Fibroblast of gingiva (primary cell): ENCODE results near the gene REXO1.
"Not testable (repeated sequence)": the region's sequence is repeated elsewhere in the genome, so short reads cannot be mapped to it uniquely, and the experiment has no call there.

ENCODE experiments used
- DNase-seq: peaks from one replicate; pipeline ENCODE4 v3.0.0-alpha.2; 2011; ENCODE audit warnings: low read depth

The REXO1 gene

DNA sequence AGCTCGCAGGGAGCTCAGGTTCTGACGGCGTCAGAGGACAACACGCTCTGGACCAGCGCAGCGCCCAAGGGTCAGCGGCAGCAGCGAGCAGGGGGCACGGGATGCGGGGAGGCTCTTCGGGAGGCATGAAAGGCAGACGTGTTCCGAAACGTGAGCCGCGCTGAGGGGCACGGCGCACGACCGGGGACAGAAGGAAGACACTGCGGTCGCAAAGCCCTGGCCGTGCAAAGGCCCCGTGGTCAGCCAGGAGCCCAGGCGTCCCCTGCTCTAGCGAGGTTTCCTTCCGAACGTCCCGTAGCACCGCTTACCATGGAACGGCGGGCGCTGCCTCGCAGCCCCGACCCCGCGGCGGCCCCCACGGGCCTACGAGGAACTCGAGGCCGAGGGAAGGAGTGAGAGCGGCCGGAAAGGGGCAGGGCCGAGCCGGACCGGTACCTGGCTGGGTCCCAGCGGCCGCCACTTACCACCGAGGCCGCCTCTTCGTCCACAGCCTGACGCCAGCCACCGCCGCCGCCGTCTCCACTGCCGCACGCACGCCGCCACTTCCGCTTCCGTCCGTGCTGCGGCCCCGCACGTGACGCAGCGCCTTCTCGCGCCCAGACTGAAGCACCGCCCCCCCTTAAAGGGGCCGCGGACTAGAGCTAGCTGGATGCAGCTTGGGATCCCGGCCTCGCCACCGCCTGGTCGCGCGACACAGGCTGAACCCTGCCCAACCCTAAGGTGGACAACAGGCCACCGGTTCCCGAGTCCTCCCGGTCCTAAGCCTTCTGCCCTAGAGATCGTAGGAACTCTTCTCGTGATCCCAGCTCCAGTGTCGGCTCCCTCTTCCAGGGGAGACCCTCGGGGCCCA lies 27.6 kb upstream of the REXO1 start:
- peak; percentile 90 for DNase-seq

DNA sequence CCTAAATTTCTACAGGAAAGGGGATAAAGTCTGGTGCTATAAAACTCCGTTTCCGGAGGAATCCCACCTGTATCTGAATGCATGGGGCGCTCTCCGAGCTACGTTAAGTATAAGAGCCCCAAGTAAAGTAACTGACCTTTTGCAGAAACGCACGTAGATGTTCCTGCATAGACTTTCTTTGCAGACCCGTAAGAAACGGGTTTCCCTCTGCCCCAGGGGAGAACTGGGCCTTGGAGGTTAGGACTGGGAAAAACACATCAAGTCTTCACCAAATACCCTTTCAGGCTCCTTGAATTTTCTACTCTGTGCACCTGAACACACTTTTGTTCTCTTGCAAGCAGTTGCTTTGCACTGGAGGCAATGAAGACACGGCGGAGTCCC lies 27.0 kb upstream of the REXO1 start:
- not testable (repeated sequence) for DNase-seq

DNA sequence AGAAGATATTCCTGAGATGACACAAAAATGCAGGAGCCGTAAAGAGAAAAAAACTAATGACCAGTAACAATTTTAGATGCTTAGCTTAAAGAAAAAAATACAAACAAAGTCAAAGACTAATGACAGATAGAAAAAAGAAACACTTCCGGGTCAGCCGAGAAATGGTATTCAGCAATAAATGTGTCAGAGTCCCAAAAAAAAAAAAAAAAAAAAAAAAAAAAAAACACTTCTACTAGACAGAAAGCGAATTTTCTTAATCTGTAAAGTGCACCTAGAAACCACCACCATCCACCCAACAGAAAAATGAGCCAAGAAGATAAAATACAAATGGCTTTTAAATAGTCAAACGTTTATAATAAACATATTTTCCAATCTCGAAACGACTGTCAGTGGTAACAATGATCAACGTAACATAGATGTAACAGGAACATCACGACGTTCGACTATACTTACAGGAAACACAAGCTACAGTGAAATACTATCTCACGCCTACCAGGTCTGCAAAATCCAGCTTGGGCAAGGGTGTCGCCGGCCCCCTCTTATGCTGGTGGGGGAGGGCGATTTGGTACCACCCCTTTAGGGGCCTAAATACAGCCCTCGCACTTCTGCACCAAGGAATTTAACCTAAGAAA lies 26.4 kb upstream of the REXO1 start:
- DNase-seq = no peak

- DNase-seq = no peak
Observed at GRCh38 chr19:1873524-1874473, 25.5 kb upstream of the REXO1 start.

GRCh38 chr19:1872807-1873523 lies 24.7 kb upstream of the REXO1 start:
- DNase-seq = no peak

DNA sequence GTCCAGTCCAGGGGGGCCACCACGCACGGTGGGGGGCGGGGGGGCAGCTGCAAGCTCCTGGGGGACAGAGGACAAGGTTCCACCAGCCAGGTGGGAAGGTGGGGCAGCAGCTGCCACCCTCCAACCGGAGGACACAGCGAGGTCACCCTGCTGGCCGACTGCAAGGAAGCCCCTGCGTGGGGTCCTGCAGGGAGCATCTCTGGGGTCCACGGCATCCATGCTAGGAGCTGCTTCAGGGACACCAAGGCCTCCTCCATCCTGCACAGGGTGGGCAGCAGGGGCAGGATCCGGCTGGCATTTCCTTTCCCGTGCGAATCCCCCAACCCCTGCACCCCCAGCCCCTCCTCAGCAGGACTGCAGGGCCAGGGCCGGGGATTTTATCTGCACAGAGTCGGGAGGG lies 23.3 kb upstream of the REXO1 start:
- DNase-seq = no peak

- no peak for DNase-seq
Observed at GRCh38 chr19:1871140-1871597, 22.9 kb upstream of the REXO1 start.

DNA sequence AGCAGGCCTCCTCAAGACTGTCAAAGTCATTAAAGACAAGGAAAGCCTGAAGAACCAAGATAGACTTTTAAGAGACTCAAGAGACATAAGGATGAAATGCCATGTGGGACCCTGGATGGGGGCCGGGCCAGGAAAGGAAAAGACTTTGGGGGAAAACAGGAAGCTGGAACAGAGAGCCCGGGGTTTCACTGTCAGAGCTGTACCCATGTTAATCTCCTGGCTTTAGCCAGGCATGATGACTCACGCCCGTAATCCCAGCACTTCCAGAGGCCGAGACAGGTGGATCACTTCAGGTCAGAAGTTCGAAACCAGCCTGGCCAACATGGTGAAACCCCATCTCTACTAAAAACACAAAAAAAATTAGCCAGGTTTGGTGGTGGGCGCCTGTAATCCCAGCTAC lies 20.7 kb upstream of the REXO1 start:
- no peak for DNase-seq

DNA sequence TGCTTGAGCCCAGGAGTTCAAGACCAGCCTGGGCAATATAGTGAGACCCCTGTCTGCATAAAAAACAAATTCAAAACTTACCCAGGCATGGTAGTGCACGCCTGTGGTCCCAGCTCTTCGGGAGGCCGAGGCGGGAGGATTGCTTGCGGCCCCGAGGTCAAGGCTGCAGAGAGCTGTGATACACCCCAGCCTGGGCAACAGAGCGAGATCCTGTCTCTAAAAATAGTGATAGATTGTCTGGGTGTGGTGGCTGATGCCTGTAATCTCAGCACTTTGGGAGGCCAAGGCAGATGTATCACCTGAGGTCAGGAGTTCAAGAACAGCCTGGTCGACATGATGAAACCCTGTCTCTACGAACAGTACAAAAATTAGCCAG lies 19.1 kb upstream of the REXO1 start:
- no peak for DNase-seq

- no peak for DNase-seq
Observed at GRCh38 chr19:1866693-1867348, 18.5 kb upstream of the REXO1 start.

DNA sequence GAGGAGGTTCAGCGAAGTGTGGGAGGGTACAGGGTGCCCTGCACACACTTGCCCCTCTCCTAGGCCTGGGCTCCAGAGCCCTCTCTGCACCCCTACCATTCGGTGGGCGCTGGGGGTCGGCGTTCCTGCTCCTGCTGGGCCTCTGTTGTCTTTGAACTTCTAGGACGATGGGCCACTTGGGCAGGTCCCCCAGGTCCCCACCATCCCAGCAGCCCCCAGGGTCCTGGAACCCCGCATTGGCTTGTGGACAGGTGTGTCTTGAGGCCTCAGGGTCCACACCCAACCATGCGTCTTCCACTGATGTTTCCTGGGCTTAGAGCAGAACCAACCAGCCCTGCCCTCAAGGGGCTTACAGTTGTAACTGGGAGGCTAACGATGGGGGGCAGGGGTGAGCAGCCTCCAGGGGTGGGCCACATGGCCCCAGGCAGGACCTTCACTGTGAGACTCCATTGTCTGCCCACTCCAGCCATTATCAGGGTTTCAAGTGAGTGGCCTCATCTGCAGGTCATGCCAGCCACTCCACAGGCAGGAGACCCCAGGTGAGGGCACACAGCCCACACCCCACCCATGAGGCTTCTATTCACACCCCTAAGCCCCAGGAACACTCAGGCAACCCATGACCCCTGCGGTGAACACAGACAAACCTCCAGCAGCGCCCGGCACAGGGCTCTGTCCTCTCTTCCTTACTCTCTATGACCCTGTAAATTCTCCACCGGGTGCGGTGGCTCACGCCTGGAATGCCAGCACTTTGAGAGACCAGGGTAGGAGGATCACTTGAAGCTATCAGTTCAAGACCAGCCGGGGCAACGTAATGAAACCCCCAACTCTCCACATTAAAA lies 17.1 kb upstream of the REXO1 start:
- DNase-seq = no peak

DNA sequence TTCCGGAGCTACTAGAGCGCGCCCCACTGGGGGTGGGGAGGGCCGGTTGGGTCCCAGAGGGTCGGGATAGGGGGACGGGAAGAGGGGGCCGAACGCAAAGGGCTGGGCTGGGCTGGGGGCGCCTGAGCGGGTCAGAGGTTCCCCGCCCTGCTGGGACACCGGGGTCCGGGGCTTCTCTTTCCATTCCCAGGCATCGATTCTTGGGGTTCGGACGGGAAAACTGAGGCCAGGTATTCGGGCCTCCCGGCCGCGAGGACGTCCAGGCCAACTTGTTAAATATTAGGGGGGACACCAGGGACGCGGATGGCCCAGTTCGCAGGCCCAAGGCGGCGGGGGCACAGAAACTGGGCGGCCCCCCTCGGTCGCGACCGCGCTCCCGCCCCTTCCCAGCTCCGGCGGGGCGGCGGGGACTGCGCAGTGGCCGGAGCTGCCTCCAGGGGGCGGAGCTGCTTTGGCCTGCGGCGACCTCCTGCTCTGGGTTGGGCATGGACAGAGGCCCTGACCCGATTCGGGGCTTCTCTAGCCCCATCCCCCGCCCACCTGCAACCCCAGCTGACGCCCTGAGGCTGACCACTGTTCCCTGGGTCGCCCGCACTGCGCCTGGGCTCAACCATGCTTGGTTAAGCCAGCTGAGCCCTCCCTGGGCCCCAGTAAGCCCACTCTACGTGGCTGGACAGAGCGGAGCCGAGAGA lies 16.3 kb upstream of the REXO1 start:
- peak; percentile 50 for DNase-seq

DNA sequence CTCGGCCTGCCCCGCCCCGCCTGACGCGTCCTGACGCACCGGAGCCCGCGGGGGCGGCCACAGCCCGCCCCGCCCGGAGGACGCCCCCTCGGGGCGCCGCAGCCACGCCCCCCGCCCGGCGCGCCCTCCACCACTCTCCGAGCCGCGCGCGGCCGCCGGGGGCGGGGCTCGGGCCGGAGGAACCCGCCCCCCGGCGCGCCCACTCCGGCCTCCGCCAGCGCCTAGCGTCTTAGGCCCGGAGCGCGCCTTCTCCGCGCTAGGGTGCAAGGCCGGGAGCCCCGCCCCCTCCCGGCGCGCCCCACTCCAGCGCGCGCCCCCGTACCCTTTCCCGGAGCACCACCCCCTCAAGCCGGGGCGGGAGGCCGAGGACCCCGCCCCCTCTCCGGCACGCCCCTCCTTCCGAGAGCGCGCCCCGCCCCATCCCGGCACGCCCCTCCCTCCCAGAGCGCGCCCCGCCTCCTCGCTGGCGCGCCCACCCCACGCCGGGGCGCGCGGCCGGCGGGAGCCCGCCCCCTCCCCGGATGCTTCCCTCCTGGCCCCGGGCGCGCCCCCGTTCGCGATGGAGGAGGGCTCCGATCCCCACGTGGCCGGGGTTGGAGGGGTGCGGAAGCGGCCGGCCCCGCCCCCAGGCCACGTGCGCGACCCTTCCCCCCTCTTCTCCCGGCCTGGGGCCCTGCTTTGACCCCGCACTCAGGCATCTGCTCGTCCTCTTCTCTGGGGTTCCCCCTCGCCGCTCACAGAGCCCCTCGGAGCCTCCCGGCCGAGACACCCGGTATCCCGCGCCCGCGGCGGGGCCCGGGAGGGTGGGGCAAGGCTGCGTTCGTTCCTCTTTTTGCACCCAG lies 15.6 kb upstream of the REXO1 start:
- DNase-seq = peak; percentile 95

DNA sequence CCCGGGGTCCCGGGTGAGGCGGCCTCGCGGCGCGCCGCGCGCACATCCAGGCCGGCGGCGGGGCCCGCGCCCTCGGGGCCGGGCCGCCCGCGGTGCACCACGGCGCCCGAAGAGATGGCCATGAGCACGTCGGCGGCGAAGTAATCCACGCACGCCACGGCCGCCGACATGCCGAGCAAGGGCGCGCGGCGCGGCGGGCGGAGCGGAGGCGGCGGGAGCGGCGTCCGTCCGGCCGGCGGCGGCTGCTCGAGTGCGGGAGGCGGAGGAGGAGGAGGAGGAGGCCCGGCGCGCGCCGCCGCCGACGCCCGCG lies 15.0 kb upstream of the REXO1 start, which contains the start of gene KLF16:
Gene KLF16, minus strand, starts transcription at position 252 of the 310 bp plus-strand sequence. Its CDS starts 82 bp downstream, at position 170.
- DNase-seq = no peak

GRCh38 chr19:1862424-1863327 lies 14.4 kb upstream of the REXO1 start:
- DNase-seq = no peak

GRCh38 chr19:1862068-1862423 lies 13.8 kb upstream of the REXO1 start:
- no peak for DNase-seq

DNA sequence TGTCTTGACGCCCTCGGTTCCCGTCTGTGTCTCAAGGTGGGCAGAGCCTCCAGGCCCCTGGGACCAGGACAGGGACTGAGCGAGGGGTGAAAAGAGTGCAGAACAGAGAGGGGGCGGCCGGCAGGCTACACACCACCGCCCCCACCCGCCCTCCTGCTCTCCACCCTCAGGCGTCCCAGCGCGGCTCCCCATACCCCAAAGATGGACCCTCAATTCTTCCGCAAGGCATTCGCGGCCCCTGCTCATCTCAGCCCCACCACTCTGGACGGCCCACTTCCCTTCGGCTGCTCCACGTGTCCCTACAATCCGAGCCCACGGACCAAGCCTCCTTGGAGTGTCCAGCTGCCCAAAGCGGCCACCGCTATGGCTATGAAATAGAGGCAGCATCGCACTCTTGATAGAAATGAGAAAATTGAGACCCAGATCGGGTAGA lies 13.3 kb upstream of the REXO1 start:
- no peak for DNase-seq
